GM12878 (cell line): ENCODE measurements around the gene FCF1. TPM values are rescaled to one million over a fixed set of nuclear protein-coding genes. Genes with fewer than 3 reads are reported as not detected.

Experiments used
- ATAC-seq: fragments of 200-7000 bp; cut with Tn5 transposase; 3 replicates; pipeline ENCODE4 v1.9.1; 2020; ENCODE audit warnings: mild to moderate bottlenecking, moderate library complexity
- BruUV-seq: library from RNA; stranded (reverse); fragments of 400-500 nt; replicated peaks from 2 replicates; lab custom pipeline; 2021; lab: Mats Ljungman, UMichigan
- CTCF ChIA-PET: fragments of 300-600 bp; sonication (Branson Sonifier 250); formaldehyde crosslinking; extraction: SDS; loops from one replicate; lab custom pipeline; 2021; ENCODE audit warnings: inconsistent platforms; lab: Yijun Ruan, JAX
- POLR2A ChIA-PET: fragments of 350-600 bp; formaldehyde crosslinking; extraction: SDS; loops from one replicate; lab custom pipeline; 2021; ENCODE audit warnings: inconsistent platforms; lab: Charles Lee
- RAD21 ChIA-PET: fragments of 300-600 bp; sonication (Branson Sonifier 250); formaldehyde crosslinking; loops from one replicate; lab custom pipeline; 2023; ENCODE audit warnings: antibody characterized with exemption; ENCODE audit not compliant: unreplicated experiment; lab: Charles Lee
- SMC1A ChIA-PET: fragments of 300-600 bp; sonication (Branson Sonifier 250); formaldehyde crosslinking; loops from one replicate; lab custom pipeline; 2023; ENCODE audit not compliant: unreplicated experiment, uncharacterized antibody; lab: Charles Lee
- DNase-seq: peaks from one replicate; pipeline ENCODE4 v3.0.0-alpha.2; 2011; ENCODE audit warnings: low read depth, low spot score
- FAIRE-seq: peaks from 3 replicates; lab custom pipeline; 2011; peaks lifted over from hg19 to GRCh38; lab: Jason Lieb, UNC
- H2AFZ ChIP-seq: 2 replicates; pipeline ENCODE4 v1.6.0; 2011; ENCODE audit warnings: low read depth, low read length, control low read depth; ENCODE audit not compliant: control insufficient read depth
- H3K27ac ChIP-seq: 2 replicates; pipeline ENCODE4 v1.5.1; 2011; ENCODE audit warnings: control low read depth; ENCODE audit not compliant: control insufficient read depth, insufficient read depth
- H3K27me3 ChIP-seq, 2 experiments: replicated peaks in 1 of 2; 2 replicates each; pipeline versions ENCODE4 v1.6.0 to v1.6.1; 2011; ENCODE audit warnings: low read length in 1 of 2; ENCODE audit not compliant: control insufficient read depth in 2 of 2, insufficient read depth in 2 of 2
- H3K36me3 ChIP-seq, 2 experiments: 2 replicates each; pipeline ENCODE4 v1.5.1; 2011; ENCODE audit warnings: low read length in 1 of 2; ENCODE audit not compliant: control insufficient read depth in 2 of 2, insufficient read depth in 2 of 2
- H3K4me1 ChIP-seq: 2 replicates; pipeline ENCODE4 v1.6.1; 2011; ENCODE audit warnings: mild to moderate bottlenecking, low read length, moderate library complexity, mixed read lengths; ENCODE audit not compliant: control insufficient read depth, insufficient read depth
- H3K4me2 ChIP-seq: 2 replicates; pipeline ENCODE4 v1.6.0; 2011; ENCODE audit warnings: control low read depth; ENCODE audit not compliant: control insufficient read depth, insufficient read depth
- H3K4me3 ChIP-seq: fragments of 200-600 bp; sonication (generic); 2 replicates; pipeline ENCODE4 v1.5.1; 2016
- H3K79me2 ChIP-seq: 2 replicates; pipeline ENCODE4 v1.6.0; 2011; ENCODE audit warnings: low read length; ENCODE audit not compliant: control insufficient read depth, insufficient read depth
- H3K9ac ChIP-seq: 2 replicates; pipeline ENCODE4 v1.8.0; 2011; ENCODE audit warnings: low read length, control low read depth, mixed read lengths; ENCODE audit not compliant: control insufficient read depth, insufficient read depth
- H3K9me3 ChIP-seq: replicated peaks from 3 replicates; pipeline ENCODE4 v1.5.1; 2011; ENCODE audit warnings: mild to moderate bottlenecking, low read length; ENCODE audit not compliant: control insufficient read depth, insufficient read depth
- H4K20me1 ChIP-seq: 2 replicates; pipeline ENCODE4 v1.6.0; 2011; ENCODE audit not compliant: control insufficient read depth, insufficient read depth
- ASH2L ChIP-seq: fragments of 300-600, 200-600 bp; sonication (generic); IDR thresholded peaks from 2 replicates; pipeline ENCODE4 v1.6.1; 2017; ENCODE audit warnings: low read depth, mild to moderate bottlenecking, borderline replicate concordance
- BMI1 ChIP-seq: fragments of 450-650 bp; IDR thresholded peaks from 2 replicates; pipeline ENCODE4 v1.6.1; 2016; ENCODE audit warnings: mild to moderate bottlenecking, moderate library complexity, borderline replicate concordance
- CREM ChIP-seq: IDR thresholded peaks from 2 replicates; pipeline ENCODE4 v1.6.1; 2014; ENCODE audit warnings: antibody characterized with exemption, low read depth
- IRF4 ChIP-seq: IDR thresholded peaks from 2 replicates; pipeline ENCODE4 v1.6.1; 2011; ENCODE audit warnings: low read depth, low read length
- NFXL1 ChIP-seq: fragments of 450-650 bp; IDR thresholded peaks from 2 replicates; pipeline ENCODE4 v1.6.1; 2017; ENCODE audit warnings: antibody characterized with exemption, mild to moderate bottlenecking, borderline replicate concordance
- PML ChIP-seq: IDR thresholded peaks from 2 replicates; pipeline ENCODE4 v1.6.1; 2012; ENCODE audit warnings: low read length, inconsistent platforms
- RAD51 ChIP-seq: fragments of 450-650 bp; IDR thresholded peaks from 2 replicates; pipeline ENCODE4 v1.6.1; 2016; ENCODE audit warnings: moderate library complexity, mild to moderate bottlenecking, inconsistent platforms
- RB1 ChIP-seq: fragments of 450-650 bp; formaldehyde crosslinking; IDR thresholded peaks from 2 replicates; pipeline ENCODE4 v1.6.1; 2017; ENCODE audit warnings: mild to moderate bottlenecking, borderline replicate concordance
- RCOR1 ChIP-seq: conservative IDR thresholded peaks from 2 replicates; pipeline ENCODE4 v1.6.1; 2012; ENCODE audit warnings: low read depth, low read length, improper control_type of control experiment
- STAT3 ChIP-seq: IDR thresholded peaks from 2 replicates; pipeline ENCODE4 v1.6.1; 2011; ENCODE audit warnings: low read depth, low read length, improper control_type of control experiment
- SUZ12 ChIP-seq: fragments of 200-600 bp; sonication (generic); IDR thresholded peaks from one replicate; pipeline ENCODE4 v1.6.1; 2018; ENCODE audit warnings: antibody characterized with exemption, mild to moderate bottlenecking; ENCODE audit not compliant: unreplicated experiment
- TCF3 ChIP-seq: IDR thresholded peaks from 2 replicates; pipeline ENCODE4 v1.6.1; 2012; ENCODE audit warnings: low read depth, mild to moderate bottlenecking, low read length, borderline replicate concordance; ENCODE audit not compliant: insufficient read depth
- ZNF274 ChIP-seq: IDR thresholded peaks from one replicate; pipeline ENCODE4 v1.8.0; 2011; ENCODE audit not compliant: insufficient read length, insufficient read depth
- ZNF384 ChIP-seq: IDR thresholded peaks from 2 replicates; pipeline ENCODE4 v1.6.1; 2012; ENCODE audit warnings: low read depth, mild to moderate bottlenecking, low read length, improper control_type of control experiment, borderline replicate concordance
- ZSCAN29 ChIP-seq: fragments of 450-650 bp; IDR thresholded peaks from 2 replicates; pipeline ENCODE4 v1.6.1; 2017; ENCODE audit warnings: mild to moderate bottlenecking, moderate library complexity
- WGBS: methylation state at CpG from one replicate; pipeline ENCODE4 v1.1.6; 2016; ENCODE audit warnings: low lambda C conversion rate; ENCODE audit not compliant: insufficient replicate concordance, insufficient coverage; ENCODE audit errors: missing lambda C conversion rate; 5-methylcytosine and 5-hydroxymethylcytosine counted together
- in situ Hi-C: fragments of 300-500 bp; cut with MboI; formaldehyde crosslinking; loops from 9 replicates; pipeline ENCODE4 v1.14.3; 2018; ENCODE audit warnings: mixed read lengths
- intact Hi-C: fragments of 100-400 bp; cut with micrococcal nuclease; formaldehyde crosslinking; loops from one replicate; pipeline ENCODE4 v1.14.2; 2022; ENCODE audit not compliant: unreplicated experiment
- polyA plus RNA-seq, 11 experiments: library from polyadenylated mRNA; depleted of rRNA in 4 of 11; unstranded in 6 of 11; stranded (reverse) in 5 of 11; fragments of >200 nt; fragmentation: Nextera tagmentation in 4 of 11; fragmentation: Illumina TruSeq in 1 of 11; extraction: Ambion mirVana in 4 of 11; extraction: Trizol in 1 of 11; gene quantifications; 1 replicate in 1 of 11; 2 replicates in 10 of 11; pipeline versions ENCODE4 v1.2.1 to v1.2.3, GENCODE V29; 2011 to 2016; ENCODE audit warnings: inconsistent platforms in 2 of 11, missing spikeins in 2 of 11, low read depth in 1 of 11
- total RNA-seq, 4 experiments: library from RNA; depleted of rRNA in 3 of 4; stranded (reverse); fragments of >200 nt in 3 of 4; fragmentation: Illumina TruSeq in 1 of 4; extraction: Trizol in 1 of 4; gene quantifications; 2 replicates each; pipeline versions ENCODE4 v1.2.1 to v1.2.3, GENCODE V29; 2013 to 2021
- TF ChIP-seq, protein P1 (sequence below): fragments of 450-650 bp; formaldehyde crosslinking; IDR thresholded peaks from 2 replicates; pipeline ENCODE4 v1.5.0; 2022; ENCODE audit warnings: mild to moderate bottlenecking, missing genetic modification characterization
- TF ChIP-seq, protein P2 (sequence below): IDR thresholded peaks from 2 replicates; pipeline ENCODE4 v1.6.1; 2012; ENCODE audit warnings: low read depth, low read length, improper control_type of control experiment

The FCF1 gene
- total and polyA plus RNA-seq, 10 of the 15 experiments (the other 5 are each of a cell fraction or from before 2014, with no cell fraction given): 6.2 to 88.7 (median 28.5) TPM

DNA sequence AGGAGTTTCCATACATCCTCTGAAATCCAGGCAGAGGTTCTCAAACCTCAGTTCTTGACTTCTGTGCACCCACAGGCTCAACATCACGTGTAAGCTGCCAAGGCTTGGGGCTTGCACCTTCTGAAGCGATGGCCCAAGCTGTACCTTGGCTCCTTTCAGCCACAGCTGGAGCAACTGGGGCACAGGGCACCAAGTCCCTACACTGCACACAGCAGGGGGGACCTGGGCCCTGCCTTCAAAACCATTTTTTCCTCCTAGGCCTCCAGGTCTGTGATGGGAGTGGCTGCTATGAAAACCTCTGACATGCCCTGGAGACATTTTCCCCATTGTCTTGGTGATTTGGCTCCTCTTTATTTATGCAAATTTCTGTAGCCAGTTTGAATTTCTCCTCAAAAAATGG lies 10.7 kb upstream of the FCF1 start:
- Histone ChIP-seq H3K27ac (no peak overlapping the region), H3K9me3 (peaks cover 9% of the 10 kb centered on the region; the same call in 2 of the 3 replicates), H3K79me2 (peaks cover 13% of the 10 kb centered on the region), H3K36me3 (peaks cover 2 to 4% of the 10 kb centered on the region in 2 experiments; a peak in 3 of 4 replicates), H3K27me3 (no peaks in the 10 kb centered on the region), H4K20me1 (no peaks in the 10 kb centered on the region), H2AFZ (no peak overlapping the region), H3K4me3 (no peak overlapping the region), H3K4me1 (no peaks in the 10 kb centered on the region), H3K9ac (no peak overlapping the region), H3K4me2 (no peak overlapping the region)
- no TSS peak for BruUV-seq
- intact Hi-C loops (no loop called here), in situ Hi-C loops (no loop called here)
- FAIRE-seq: no peak
- no peak for ATAC-seq
- no peak for TF ChIP-seq ASH2L
- no peak for TF ChIP-seq RB1
- no peak for TF ChIP-seq BMI1
- no peak for TF ChIP-seq CREM
- no peak for TF ChIP-seq PML
- no peak for TF ChIP-seq ZNF274
- no peak for TF ChIP-seq TCF3
- TF ChIP-seq ZNF384: no peak
- TF ChIP-seq RCOR1: no peak
- TF ChIP-seq IRF4: no peak
- TF ChIP-seq ZSCAN29: no peak
- no peak for TF ChIP-seq STAT3
- TF ChIP-seq, protein P1, sequence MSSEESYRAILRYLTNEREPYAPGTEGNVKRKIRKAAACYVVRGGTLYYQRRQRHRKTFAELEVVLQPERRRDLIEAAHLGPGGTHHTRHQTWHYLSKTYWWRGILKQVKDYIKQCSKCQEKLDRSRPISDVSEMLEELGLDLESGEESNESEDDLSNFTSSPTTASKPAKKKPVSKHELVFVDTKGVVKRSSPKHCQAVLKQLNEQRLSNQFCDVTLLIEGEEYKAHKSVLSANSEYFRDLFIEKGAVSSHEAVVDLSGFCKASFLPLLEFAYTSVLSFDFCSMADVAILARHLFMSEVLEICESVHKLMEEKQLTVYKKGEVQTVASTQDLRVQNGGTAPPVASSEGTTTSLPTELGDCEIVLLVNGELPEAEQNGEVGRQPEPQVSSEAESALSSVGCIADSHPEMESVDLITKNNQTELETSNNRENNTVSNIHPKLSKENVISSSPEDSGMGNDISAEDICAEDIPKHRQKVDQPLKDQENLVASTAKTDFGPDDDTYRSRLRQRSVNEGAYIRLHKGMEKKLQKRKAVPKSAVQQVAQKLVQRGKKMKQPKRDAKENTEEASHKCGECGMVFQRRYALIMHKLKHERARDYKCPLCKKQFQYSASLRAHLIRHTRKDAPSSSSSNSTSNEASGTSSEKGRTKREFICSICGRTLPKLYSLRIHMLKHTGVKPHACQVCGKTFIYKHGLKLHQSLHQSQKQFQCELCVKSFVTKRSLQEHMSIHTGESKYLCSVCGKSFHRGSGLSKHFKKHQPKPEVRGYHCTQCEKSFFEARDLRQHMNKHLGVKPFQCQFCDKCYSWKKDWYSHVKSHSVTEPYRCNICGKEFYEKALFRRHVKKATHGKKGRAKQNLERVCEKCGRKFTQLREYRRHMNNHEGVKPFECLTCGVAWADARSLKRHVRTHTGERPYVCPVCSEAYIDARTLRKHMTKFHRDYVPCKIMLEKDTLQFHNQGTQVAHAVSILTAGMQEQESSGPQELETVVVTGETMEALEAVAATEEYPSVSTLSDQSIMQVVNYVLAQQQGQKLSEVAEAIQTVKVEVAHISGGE (CRISPR knock-in tag): no peak
- no peak for TF ChIP-seq NFXL1
- TF ChIP-seq SUZ12: no peak
- TF ChIP-seq, protein P2, sequence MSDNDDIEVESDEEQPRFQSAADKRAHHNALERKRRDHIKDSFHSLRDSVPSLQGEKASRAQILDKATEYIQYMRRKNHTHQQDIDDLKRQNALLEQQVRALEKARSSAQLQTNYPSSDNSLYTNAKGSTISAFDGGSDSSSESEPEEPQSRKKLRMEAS: no peak
- TF ChIP-seq RAD51: no peak
- 98% methylated on average over 2 of the region's 2 CpGs for WGBS
- POLR2A ChIA-PET: no interaction called here
- SMC1A ChIA-PET: no interaction called here
- RAD21 ChIA-PET: no interaction called here
- CTCF ChIA-PET: no interaction called here
- no peak for DNase-seq
